CD4-positive, alpha-beta memory T cell (primary cell): ENCODE data around the gene DNASE1L3. TPM values are rescaled to one million over a fixed set of nuclear protein-coding genes. Genes with fewer than 3 reads are reported as not detected.

Experiments used
- CTCF ChIA-PET: fragments of 350-600 bp; sonication (Branson Sonifier 250); formaldehyde crosslinking; loops from one replicate; lab custom pipeline; 2021; ENCODE audit warnings: inconsistent platforms; ENCODE audit not compliant: partially characterized antibody; lab: Charles Lee
- POLR2A ChIA-PET: fragments of 350-600 bp; sonication (Branson Sonifier 250); formaldehyde crosslinking; loops from one replicate; lab custom pipeline; 2021; ENCODE audit not compliant: partially characterized antibody; lab: Charles Lee
- DNase-seq, 5 donors: peaks; one replicate each; pipeline versions ENCODE4 v3.0.0 to v3.0.0-alpha.2; 2020 to 2022; ENCODE audit warnings: mixed read lengths in 1 of 5
- H3K27ac ChIP-seq: one replicate; pipeline ENCODE4 v1.7.0; 2013; ENCODE audit warnings: low read depth, low read length
- H3K27me3 ChIP-seq: 2 replicates; pipeline ENCODE4 v1.7.0; 2013; ENCODE audit warnings: mild to moderate bottlenecking, low read length, moderate library complexity; ENCODE audit not compliant: insufficient read depth
- H3K36me3 ChIP-seq: 2 replicates; pipeline ENCODE4 v1.7.0; 2013; ENCODE audit warnings: mild to moderate bottlenecking, low read length, moderate library complexity; ENCODE audit not compliant: insufficient read depth
- H3K4me1 ChIP-seq: 2 replicates; pipeline ENCODE4 v1.7.0; 2013; ENCODE audit warnings: mild to moderate bottlenecking, low read length, moderate library complexity; ENCODE audit not compliant: insufficient read depth
- H3K4me3 ChIP-seq, 2 donors: one replicate each; pipeline ENCODE4 v1.7.0; 2013; ENCODE audit warnings: low read length in 2 of 2, mild to moderate bottlenecking in 1 of 2
- H3K9me3 ChIP-seq, 2 donors: one replicate each; pipeline ENCODE4 v1.7.0; 2013; ENCODE audit warnings: low read length in 2 of 2, control low read depth in 1 of 2; ENCODE audit not compliant: control insufficient read depth in 1 of 2
- H3K27ac Mint-ChIP-seq, 7 donors: one replicate each; pipeline ENCODE4 v1.8.0; 2020 to 2021; ENCODE audit warnings: mixed read lengths in 7 of 7, mild to moderate bottlenecking in 6 of 7, inconsistent platforms in 3 of 7, moderate library complexity in 3 of 7
- H3K27me3 Mint-ChIP-seq, 2 donors: one replicate each; pipeline ENCODE4 v1.8.0; 2020 to 2021; ENCODE audit warnings: mixed read lengths in 2 of 2
- H3K36me3 Mint-ChIP-seq, 2 donors: one replicate each; pipeline ENCODE4 v1.8.0; 2020 to 2021; ENCODE audit warnings: mixed read lengths in 2 of 2, inconsistent platforms in 1 of 2, mild to moderate bottlenecking in 1 of 2
- H3K4me1 Mint-ChIP-seq, 4 donors: one replicate each; pipeline ENCODE4 v1.8.0; 2020 to 2021; ENCODE audit warnings: mixed read lengths in 4 of 4, mild to moderate bottlenecking in 1 of 4
- H3K4me3 Mint-ChIP-seq, 8 donors: one replicate each; pipeline ENCODE4 v1.8.0; 2020 to 2021; ENCODE audit warnings: mixed read lengths in 8 of 8, mild to moderate bottlenecking in 7 of 8, moderate library complexity in 6 of 8, inconsistent platforms in 3 of 8
- H3K9me3 Mint-ChIP-seq, 8 donors: one replicate each; pipeline ENCODE4 v1.8.0; 2020 to 2021; ENCODE audit warnings: mixed read lengths in 8 of 8, mild to moderate bottlenecking in 5 of 8, inconsistent platforms in 3 of 8, moderate library complexity in 1 of 8
- intact Hi-C: fragments of 100-400 bp; cut with micrococcal nuclease; formaldehyde crosslinking; loops from one replicate; pipeline ENCODE4 v1.15.1; 2023
- polyA plus RNA-seq, 2 donors: library from polyadenylated mRNA; unstranded; fragments of 300-500 nt; fragmentation: Illumina TruSeq; gene quantifications; one replicate each; pipeline ENCODE4 v1.2.3, GENCODE V29; 2021
- total RNA-seq, 2 experiments: library from RNA; stranded (reverse); gene quantifications; one replicate each; pipeline ENCODE4 v1.2.3, GENCODE V29; 2021

DNASE1L3 gene
- total and polyA plus RNA-seq, 4 experiments from 2014 or later, result not detected

- H3K27ac ChIP-seq, result no peak overlapping the region
- CTCF ChIA-PET, result interaction anchor here (0.6 to 6.9 kb wide), 21 partner anchors 9 to 887 kb away, joined by 3 to 59 read pairs (median 4); partner anchors contain the start of gene FLNB
- no peaks in the 10 kb centered on the region for H3K9me3 ChIP-seq
- no peaks in the 10 kb centered on the region for H3K4me1 ChIP-seq
- intact Hi-C loops, result no loop called here
- H3K27me3 ChIP-seq, result no peaks in the 10 kb centered on the region
- Mint-ChIP-seq H3K9me3 (no peaks in the 10 kb centered on the region), H3K27me3 (no peaks in the 10 kb centered on the region), H3K27ac (peak overlapping the region in 3 of 7 donors; percentile 13 to 43 (median 22)), H3K36me3 (peaks cover 24 to 40% of the 10 kb centered on the region in 2 donors), H3K4me3 (no peak overlapping the region), H3K4me1 (no peaks in the 10 kb centered on the region)
- no peak overlapping the region for H3K4me3 ChIP-seq
- peak; percentile 21 to 51 (median 29) for DNase-seq
- POLR2A ChIA-PET, result interaction anchor here (0.7 kb wide), 1 partner anchor 18 kb away, joined by 3 read pairs; no protein-coding TSS in a partner anchor
- peaks cover 5% of the 10 kb centered on the region for H3K36me3 ChIP-seq
Measured at GRCh38 chr3:58167431-58168351, 43.1 kb downstream of the DNASE1L3 start.

GRCh38 chr3:58164906-58165821, 45.6 kb downstream of the DNASE1L3 start:
- Histone ChIP-seq H3K27ac (no peak overlapping the region), H3K4me3 (no peak overlapping the region), H3K27me3 (no peaks in the 10 kb centered on the region), H3K36me3 (peaks cover 8% of the 10 kb centered on the region), H3K9me3 (no peaks in the 10 kb centered on the region), H3K4me1 (no peaks in the 10 kb centered on the region)
- Mint-ChIP-seq H3K9me3 (no peaks in the 10 kb centered on the region), H3K27ac (no peak overlapping the region), H3K36me3 (peaks cover 43 to 47% of the 10 kb centered on the region in 2 donors), H3K4me1 (no peaks in the 10 kb centered on the region), H3K27me3 (no peaks in the 10 kb centered on the region), H3K4me3 (no peak overlapping the region)
- ChIA-PET CTCF (interaction anchor here (0.6 to 6.9 kb wide), 9 partner anchors 8 to 569 kb away, joined by 3 to 59 read pairs (median 4); partner anchors contain the start of gene FLNB), POLR2A (interaction anchor here (0.6 kb wide), 1 partner anchor 174 kb away, joined by 3 read pairs; no protein-coding TSS in a partner anchor)
- no peak for DNase-seq
- intact Hi-C loops, result no loop called here

- intact Hi-C loops, result no loop called here
- ChIA-PET CTCF (interaction anchor here (1.8 to 6.9 kb wide), 3 partner anchors 7 to 15 kb away, joined by 4 to 59 read pairs (median 10); no protein-coding TSS in a partner anchor), POLR2A (no interaction called here)
- no peak overlapping the region for H3K4me3 Mint-ChIP-seq
- H3K36me3 ChIP-seq, result peaks cover 12% of the 10 kb centered on the region
- no peaks in the 10 kb centered on the region for H3K27me3 Mint-ChIP-seq
- peak overlapping the region in 1 of 7 donors; percentile 69 for H3K27ac Mint-ChIP-seq
- H3K27me3 ChIP-seq, result no peaks in the 10 kb centered on the region
- H3K36me3 Mint-ChIP-seq, result peaks cover 43 to 47% of the 10 kb centered on the region in 2 donors
- DNase-seq, result no peak
- no peaks in the 10 kb centered on the region for H3K4me1 ChIP-seq
- no peaks in the 10 kb centered on the region for H3K9me3 Mint-ChIP-seq
- no peak overlapping the region for H3K27ac ChIP-seq
- no peaks in the 10 kb centered on the region for H3K4me1 Mint-ChIP-seq
- H3K4me3 ChIP-seq, result no peak overlapping the region
- no peaks in the 10 kb centered on the region for H3K9me3 ChIP-seq
Measured at GRCh38 chr3:58164199-58164879, 46.4 kb downstream of the DNASE1L3 start.

GRCh38 chr3:58163234-58163633, 47.5 kb downstream of the DNASE1L3 start:
- Mint-ChIP-seq H3K36me3 (peaks cover 38 to 51% of the 10 kb centered on the region in 2 donors), H3K9me3 (no peaks in the 10 kb centered on the region), H3K4me3 (no peak overlapping the region), H3K27me3 (no peaks in the 10 kb centered on the region), H3K27ac (no peak overlapping the region), H3K4me1 (no peaks in the 10 kb centered on the region)
- no peak overlapping the region for H3K4me3 ChIP-seq
- no peaks in the 10 kb centered on the region for H3K4me1 ChIP-seq
- no peak for DNase-seq
- ChIA-PET CTCF (interaction anchor here (2.0 to 6.9 kb wide), 2 partner anchors 9 to 16 kb away, joined by 4 to 59 read pairs; no protein-coding TSS in a partner anchor), POLR2A (no interaction called here)
- H3K27ac ChIP-seq, result no peak overlapping the region
- H3K36me3 ChIP-seq, result peaks cover 12% of the 10 kb centered on the region
- H3K27me3 ChIP-seq, result no peaks in the 10 kb centered on the region
- no peaks in the 10 kb centered on the region for H3K9me3 ChIP-seq
- intact Hi-C loops, result no loop called here

- ChIA-PET CTCF (interaction anchor here (6.9 kb wide), 1 partner anchor 18 kb away, joined by 59 read pairs; no protein-coding TSS in a partner anchor), POLR2A (no interaction called here)
- H3K27ac ChIP-seq, result no peak overlapping the region
- Mint-ChIP-seq H3K27ac (peak overlapping the region in 3 of 7 donors; percentile 31 to 78 (median 36)), H3K36me3 (peaks cover 47 to 55% of the 10 kb centered on the region in 2 donors), H3K4me3 (no peak overlapping the region), H3K9me3 (no peaks in the 10 kb centered on the region), H3K27me3 (no peaks in the 10 kb centered on the region), H3K4me1 (no peaks in the 10 kb centered on the region)
- no peaks in the 10 kb centered on the region for H3K4me1 ChIP-seq
- H3K4me3 ChIP-seq, result no peak overlapping the region
- intact Hi-C loops, result no loop called here
- H3K9me3 ChIP-seq, result no peaks in the 10 kb centered on the region
- H3K36me3 ChIP-seq, result peaks cover 12% of the 10 kb centered on the region
- no peaks in the 10 kb centered on the region for H3K27me3 ChIP-seq
- DNase-seq, result no peak
Measured at GRCh38 chr3:58161435-58162398, 49.1 kb downstream of the DNASE1L3 start.

GRCh38 chr3:58160399-58160798, 50.4 kb downstream of the DNASE1L3 start:
- CTCF ChIA-PET, result no interaction called here
- POLR2A ChIA-PET, result no interaction called here
- intact Hi-C loops, result no loop called here
- Mint-ChIP-seq H3K4me3 (no peak overlapping the region), H3K4me1 (no peaks in the 10 kb centered on the region), H3K9me3 (no peaks in the 10 kb centered on the region), H3K27ac (peak overlapping the region in 2 of 7 donors; percentile 12 to 53), H3K27me3 (no peaks in the 10 kb centered on the region), H3K36me3 (peaks cover 47 to 55% of the 10 kb centered on the region in 2 donors)
- Histone ChIP-seq H3K4me1 (no peaks in the 10 kb centered on the region), H3K36me3 (peaks cover 12% of the 10 kb centered on the region), H3K27ac (no peak overlapping the region), H3K4me3 (no peak overlapping the region), H3K9me3 (no peaks in the 10 kb centered on the region), H3K27me3 (no peaks in the 10 kb centered on the region)
- DNase-seq, result no peak
